H4 (cell line): ENCODE results near the gene CYP3A5. TPM values are rescaled to one million over a fixed set of nuclear protein-coding genes. Genes with fewer than 3 reads are reported as not detected.
"Not testable (repeated sequence)": the region's sequence is repeated elsewhere in the genome, so short reads cannot be mapped to it uniquely, and the experiment has no call there.

Source experiments
- DNase-seq: peaks from one replicate; pipeline ENCODE4 v3.0.0-alpha.2; 2015; ENCODE audit warnings: low spot score
- total RNA-seq: library from RNA; depleted of rRNA; stranded (reverse); fragments of >200 nt; shearing (Covaris generic); gene quantifications from 2 replicates; pipeline ENCODE4 v1.2.3, GENCODE V29; 2014

The CYP3A5 gene
- total RNA-seq, 1 experiment from 2014 or later, result not detected

GRCh38 chr7:99685871-99686608, 6.2 kb upstream of the CYP3A5 start:
- not testable (repeated sequence) for DNase-seq

DNA sequence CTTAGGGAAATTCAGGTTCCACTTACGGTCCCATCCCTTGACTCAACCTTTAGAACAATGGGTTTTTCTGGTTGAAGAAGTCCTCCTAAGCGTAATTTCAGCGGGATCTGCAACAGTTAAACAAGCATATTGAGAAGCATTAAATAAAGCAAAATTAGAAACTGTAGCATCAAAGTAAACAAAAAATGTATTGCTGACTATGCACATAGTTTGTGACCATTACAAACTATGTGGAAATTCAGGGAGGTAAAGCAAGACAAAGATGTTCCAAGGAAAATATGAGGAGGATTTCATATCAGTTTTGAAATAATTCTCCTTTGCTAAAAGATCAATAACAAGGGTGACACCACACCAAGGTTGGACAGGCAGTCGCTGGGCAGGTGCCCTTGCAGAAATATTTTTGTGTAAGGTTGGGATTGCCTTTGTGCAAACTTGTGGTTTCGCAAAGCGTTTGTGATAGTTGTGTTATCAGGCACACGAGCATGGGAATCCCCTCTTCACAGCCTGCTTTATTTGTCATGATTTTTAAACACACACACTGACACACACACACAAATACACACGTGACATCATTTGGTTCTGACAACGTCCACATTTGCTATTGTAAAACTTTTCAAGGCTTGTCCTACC, 5.4 kb upstream of the CYP3A5 start:
- DNase-seq, result no peak

GRCh38 chr7:99679032-99679399, 780 bp downstream of the CYP3A5 start:
- DNase-seq, result peak; percentile 33

DNA sequence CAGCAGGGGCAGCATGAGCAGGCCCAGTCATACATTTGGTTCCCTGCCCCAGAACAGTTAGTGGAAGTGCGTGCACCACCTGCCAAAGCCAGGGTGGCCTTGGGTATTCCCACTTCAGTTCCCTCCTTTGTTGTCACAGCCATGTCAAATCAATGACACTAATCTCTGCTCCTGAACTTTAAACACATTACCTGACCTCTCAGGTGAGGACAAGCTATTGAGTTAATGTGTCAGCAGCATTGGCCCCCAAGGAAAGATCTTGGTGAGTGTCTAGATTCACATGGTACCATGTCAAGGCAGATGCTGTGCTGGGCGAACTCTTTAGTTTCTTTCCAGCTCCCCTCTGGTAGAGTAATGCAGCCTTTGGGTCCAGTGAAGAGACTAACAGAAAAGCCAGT, 2.1 kb downstream of the CYP3A5 start:
- DNase-seq, result no peak

- DNase-seq, result no peak
Measured at GRCh38 chr7:99677013-99677647, 2.7 kb downstream of the CYP3A5 start.

GRCh38 chr7:99674995-99675742, 4.6 kb downstream of the CYP3A5 start:
- DNase-seq, result no peak

- DNase-seq, result no peak
Measured at GRCh38 chr7:99672573-99672972, 7.2 kb downstream of the CYP3A5 start.

GRCh38 chr7:99669782-99670181, 10.0 kb downstream of the CYP3A5 start:
- no peak for DNase-seq

DNA sequence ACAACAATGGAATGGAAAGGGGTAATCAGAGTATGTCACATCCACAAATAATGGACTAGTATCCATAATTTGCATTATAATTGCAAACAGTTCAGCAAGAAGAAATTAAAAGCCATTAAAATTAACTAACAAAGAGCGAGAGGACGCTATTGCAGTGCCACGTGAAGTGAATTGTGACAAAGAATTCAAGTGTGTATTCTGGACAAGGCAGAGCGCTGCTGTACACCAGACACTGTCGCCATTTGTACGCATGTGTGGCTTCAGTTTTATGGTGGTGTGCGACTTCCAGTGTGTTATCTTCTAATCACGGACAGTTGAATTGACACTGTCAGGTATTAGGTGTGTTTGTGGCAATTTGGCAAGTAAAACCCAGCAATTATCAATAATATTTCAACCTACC, 11.3 kb downstream of the CYP3A5 start:
- DNase-seq, result no peak

GRCh38 chr7:99667179-99667578, 12.6 kb downstream of the CYP3A5 start:
- DNase-seq, result no peak

- DNase-seq, result no peak
Measured at GRCh38 chr7:99666013-99666395, 13.8 kb downstream of the CYP3A5 start.

DNA sequence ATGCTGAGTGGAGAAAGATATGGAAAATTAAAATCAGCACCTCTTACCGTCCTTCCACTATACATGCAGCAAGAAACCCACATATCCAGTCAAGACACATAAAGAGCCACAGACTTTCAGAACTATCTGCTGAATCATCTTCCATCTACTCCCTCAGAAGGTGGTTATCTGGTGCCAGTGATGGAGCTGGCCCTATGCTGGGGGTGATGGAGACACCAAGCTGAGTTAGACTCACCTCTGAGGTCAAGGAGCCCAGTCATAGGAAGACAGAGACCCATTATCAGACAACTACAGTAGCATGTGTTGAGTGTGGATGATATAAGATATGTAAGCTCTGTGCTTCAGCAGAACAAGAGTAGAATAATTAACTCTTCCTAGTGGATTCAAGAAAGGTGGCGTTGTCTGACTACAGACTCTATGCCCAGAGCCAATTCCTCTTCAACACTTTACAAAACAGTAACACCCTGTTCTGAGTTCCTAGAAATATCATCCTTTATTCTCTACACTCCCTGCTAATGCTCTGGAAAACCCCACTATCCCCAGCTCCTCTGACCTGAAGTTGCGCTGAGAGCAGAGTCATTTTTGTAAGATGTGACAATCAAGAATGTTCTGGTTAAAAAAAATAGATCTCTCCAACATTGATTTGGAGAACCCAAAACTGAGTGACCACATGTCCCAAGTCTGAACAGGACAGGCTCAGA, 14.3 kb downstream of the CYP3A5 start:
- DNase-seq, result no peak

DNA sequence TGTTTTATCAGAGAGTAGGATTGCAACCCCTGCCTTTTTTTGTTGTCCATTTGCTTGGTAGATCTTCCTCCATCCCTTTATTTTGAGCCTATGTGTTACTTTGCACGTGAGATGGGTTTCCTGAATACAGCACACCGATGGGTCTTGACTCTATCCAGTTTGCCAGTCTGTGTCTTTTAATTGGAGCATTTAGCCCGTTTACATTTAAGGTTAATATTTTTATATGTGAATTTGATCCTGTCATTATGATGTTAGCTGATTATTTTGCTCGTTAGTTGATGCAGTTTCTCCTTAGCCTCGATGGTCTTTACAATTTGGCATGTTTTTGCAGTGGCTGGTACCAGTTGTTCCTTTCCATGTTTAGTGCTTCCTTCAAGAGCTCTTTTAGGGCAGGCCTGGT, 21.9 kb downstream of the CYP3A5 start:
- DNase-seq, result not testable (repeated sequence)

- not testable (repeated sequence) for DNase-seq
Measured at GRCh38 chr7:99654626-99655025, 25.2 kb downstream of the CYP3A5 start.

DNA sequence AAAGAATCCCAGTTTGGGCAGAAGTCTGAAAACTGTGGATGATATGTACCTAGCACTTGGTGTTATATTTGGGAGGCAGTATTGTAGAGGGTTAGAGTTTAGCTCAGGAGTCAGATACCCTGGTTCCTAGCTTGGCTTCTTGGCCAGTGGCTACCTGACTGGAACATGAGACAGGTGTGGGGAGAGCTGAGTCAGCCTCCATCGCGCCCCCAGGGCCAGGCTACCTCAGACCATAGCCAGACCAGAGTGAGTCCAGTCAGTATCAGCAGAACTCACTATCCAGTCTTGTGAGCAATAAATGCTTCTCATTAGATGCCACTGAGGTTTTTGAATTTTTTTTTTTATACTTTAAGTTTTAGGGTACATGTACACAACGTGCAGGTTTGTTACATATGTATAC, 26.0 kb downstream of the CYP3A5 start:
- no peak for DNase-seq

DNA sequence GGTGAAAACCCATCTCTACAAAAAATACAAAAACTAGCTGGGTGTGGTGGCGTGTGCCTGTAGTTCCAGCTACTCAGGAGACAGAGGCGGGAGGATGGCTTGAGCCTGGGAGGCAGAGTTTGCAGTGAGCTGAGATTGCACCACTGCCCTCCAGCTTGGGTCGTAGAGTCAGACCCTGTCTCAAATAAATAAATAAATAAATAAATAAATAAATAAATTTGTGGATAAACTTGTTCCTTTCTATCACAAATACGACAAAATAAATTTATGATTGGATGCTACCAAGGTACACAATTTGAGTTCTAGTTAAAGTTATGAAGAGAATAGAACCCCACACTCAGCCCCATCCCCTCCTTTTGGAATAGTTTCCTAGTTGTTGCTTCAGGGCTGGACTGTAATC, 26.5 kb downstream of the CYP3A5 start:
- not testable (repeated sequence) for DNase-seq

GRCh38 chr7:99652671-99653070, 27.1 kb downstream of the CYP3A5 start:
- no peak for DNase-seq

DNA sequence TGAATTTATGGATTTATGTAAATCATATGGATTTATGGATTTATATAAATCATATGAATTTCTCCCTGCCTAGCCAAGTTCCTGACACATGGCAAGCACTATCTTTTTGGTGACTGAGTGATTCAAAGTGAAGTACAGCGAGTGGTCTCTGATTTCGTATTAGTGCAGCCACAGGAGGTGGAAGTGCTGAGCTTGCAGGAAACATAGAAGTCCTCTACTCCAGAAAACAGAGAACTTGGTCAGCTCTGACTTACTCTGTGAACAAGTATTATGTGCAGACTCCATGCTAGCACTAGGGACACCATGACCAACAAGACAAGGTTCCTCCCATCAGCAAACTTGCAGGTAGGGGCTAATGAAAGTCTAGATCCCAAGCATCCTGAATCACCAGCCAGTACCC, 28.5 kb downstream of the CYP3A5 start:
- no peak for DNase-seq

- no peak for DNase-seq
Measured at GRCh38 chr7:99648843-99649242, 31.0 kb downstream of the CYP3A5 start.

DNA sequence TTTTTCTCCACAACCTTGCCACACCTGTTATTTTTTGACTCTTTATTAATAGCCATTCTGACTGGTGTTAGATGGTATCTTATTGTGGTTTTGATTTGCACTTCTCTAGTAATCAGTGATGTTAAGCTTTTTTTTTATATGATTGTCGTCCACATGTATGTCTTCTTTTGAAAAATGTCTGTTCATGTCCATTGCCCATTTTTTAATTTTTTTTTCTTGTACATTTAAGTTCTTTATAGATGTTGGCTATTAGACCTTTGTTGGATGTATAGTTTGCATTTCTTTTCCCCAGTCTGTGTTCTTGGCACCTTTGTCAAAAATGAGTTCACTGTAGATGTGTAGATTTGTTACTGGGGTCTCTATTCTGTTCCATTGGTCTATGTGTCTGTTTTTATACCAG, 34.2 kb downstream of the CYP3A5 start:
- no peak for DNase-seq

DNA sequence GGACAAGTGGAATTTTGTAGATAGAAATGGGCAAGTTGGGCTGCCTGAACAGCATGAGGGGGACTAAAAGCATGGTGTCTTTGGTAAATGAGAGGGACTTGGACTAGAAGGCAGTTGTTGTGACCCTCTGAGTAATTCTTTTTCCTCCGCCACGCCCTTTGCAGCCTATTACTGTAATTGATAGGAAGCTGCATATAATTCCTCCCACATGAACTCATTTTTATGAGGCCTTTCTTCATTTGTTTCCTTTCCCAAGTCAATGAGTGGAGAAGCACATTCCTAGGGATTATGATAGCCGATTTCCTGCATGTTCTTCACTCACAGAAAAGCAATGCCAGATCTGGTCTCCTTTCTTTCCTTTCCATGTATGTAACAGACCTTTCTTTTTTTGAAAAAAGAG, 35.4 kb downstream of the CYP3A5 start:
- no peak for DNase-seq

- no peak for DNase-seq
Measured at GRCh38 chr7:99643464-99643863, 36.3 kb downstream of the CYP3A5 start.
